HepG2 (cell line): ENCODE data around the gene MTIF3. TPM values are rescaled to one million over a fixed set of nuclear protein-coding genes. Genes with fewer than 3 reads are reported as not detected.

Experiments used
- ATAC-seq: fragments of 200-7000 bp; cut with Tn5 transposase; 3 replicates; pipeline ENCODE4 v1.9.1; 2020; ENCODE audit warnings: mild to moderate bottlenecking, moderate library complexity
- BruUV-seq: library from RNA; stranded (reverse); fragments of 400-500 nt; replicated peaks from 2 replicates; lab custom pipeline; 2021; lab: Mats Ljungman, UMichigan
- CTCF ChIA-PET: fragments of 300-600 bp; formaldehyde crosslinking; extraction: SDS; loops from one replicate; lab custom pipeline; 2021; ENCODE audit warnings: low total read pairs, inconsistent platforms, low intra/inter-chr PET ratio; lab: Yijun Ruan, JAX
- POLR2A ChIA-PET: fragments of 350-600 bp; sonication (Branson Sonifier 250); formaldehyde crosslinking; loops from one replicate; lab custom pipeline; 2020; ENCODE audit warnings: antibody characterized with exemption, inconsistent platforms; lab: Yijun Ruan, JAX
- DNase-seq: peaks from one replicate; pipeline ENCODE4 v3.0.0-alpha.2; 2015; ENCODE audit warnings: low spot score
- FAIRE-seq: peaks from 3 replicates; lab custom pipeline; 2011; peaks lifted over from hg19 to GRCh38; lab: Jason Lieb, UNC
- H2AFZ ChIP-seq: one replicate; pipeline ENCODE4 v1.6.1; 2011; ENCODE audit warnings: low read length, inconsistent platforms
- H3K27ac ChIP-seq: fragments of 300-600 bp; 3 replicates; pipeline ENCODE4 v1.8.0; 2011; ENCODE audit warnings: mixed run types, mild to moderate bottlenecking, mixed read lengths, low read length, inconsistent platforms; ENCODE audit not compliant: insufficient read depth; ENCODE audit errors: extremely low read length
- H3K27me3 ChIP-seq, 2 experiments: fragments of 200-600 bp in 1 of 2; 2 replicates in 1 of 2; 3 replicates in 1 of 2; pipeline versions ENCODE4 v1.6.0 to v1.8.0; 2011; ENCODE audit warnings: low read length in 2 of 2, mild to moderate bottlenecking in 2 of 2, moderate library complexity in 2 of 2, inconsistent platforms in 1 of 2; ENCODE audit not compliant: insufficient read depth in 2 of 2, control insufficient read depth in 1 of 2
- H3K36me3 ChIP-seq, 2 experiments: fragments of 200-600 bp in 1 of 2; replicated peaks in 1 of 2; 2 replicates in 1 of 2; 3 replicates in 1 of 2; pipeline versions ENCODE4 v1.5.1 to v1.8.0; 2011; ENCODE audit warnings: low read length in 2 of 2, inconsistent platforms in 1 of 2; ENCODE audit not compliant: insufficient read depth in 2 of 2, control insufficient read depth in 1 of 2
- H3K4me1 ChIP-seq: 2 replicates; pipeline ENCODE4 v1.5.1; 2012; ENCODE audit warnings: low read length, inconsistent platforms; ENCODE audit not compliant: insufficient read depth
- H3K4me2 ChIP-seq: 2 replicates; pipeline ENCODE4 v1.6.0; 2011; ENCODE audit warnings: low read depth, low read length, inconsistent platforms
- H3K4me3 ChIP-seq, 3 experiments: fragments of 200-600 bp in 1 of 3; sonication (generic), shearing (Covaris generic) in 1 of 3; replicated peaks in 1 of 3; 2 replicates each; pipeline ENCODE4 v1.5.1; 2011 to 2016; ENCODE audit warnings: low read length in 3 of 3, inconsistent platforms in 2 of 3, low read depth in 2 of 3, mild to moderate bottlenecking in 2 of 3, control low read depth in 1 of 3, mixed read lengths in 1 of 3; ENCODE audit not compliant: insufficient read depth in 1 of 3
- H3K79me2 ChIP-seq: one replicate; pipeline ENCODE4 v1.6.1; 2011; ENCODE audit warnings: low read length, inconsistent platforms; ENCODE audit not compliant: insufficient read depth
- H3K9ac ChIP-seq: 2 replicates; pipeline ENCODE4 v1.6.0; 2011; ENCODE audit warnings: mild to moderate bottlenecking, low read depth, low read length, inconsistent platforms; ENCODE audit not compliant: insufficient read depth
- H3K9me3 ChIP-seq: 2 replicates; pipeline ENCODE4 v1.5.1; 2012; ENCODE audit warnings: mild to moderate bottlenecking, low read length
- H4K20me1 ChIP-seq: 2 replicates; pipeline ENCODE4 v1.6.0; 2011; ENCODE audit warnings: inconsistent platforms, mild to moderate bottlenecking, low read length, moderate library complexity; ENCODE audit not compliant: insufficient read depth
- DR1 ChIP-seq: sonication (generic); formaldehyde crosslinking; IDR thresholded peaks from 2 replicates; pipeline ENCODE4 v1.8.0; 2021; ENCODE audit warnings: mild to moderate bottlenecking, missing genetic modification reagents, inconsistent platforms
- PPARG ChIP-seq: conservative IDR thresholded peaks from 2 replicates; pipeline ENCODE4 v1.6.1; 2016; ENCODE audit warnings: missing biosample characterization, missing genetic modification reagents
- ZBTB42 ChIP-seq: sonication (generic); formaldehyde crosslinking; IDR thresholded peaks from 2 replicates; pipeline ENCODE4 v1.5.0; 2020; ENCODE audit warnings: mild to moderate bottlenecking, missing genetic modification reagents
- ZNF136 ChIP-seq: sonication (generic); formaldehyde crosslinking; IDR thresholded peaks from 2 replicates; pipeline ENCODE4 v1.8.1; 2022; ENCODE audit warnings: low read depth, mild to moderate bottlenecking, moderate library complexity, missing genetic modification reagents
- ZNF3 ChIP-seq: IDR thresholded peaks from 2 replicates; pipeline ENCODE4 v1.7.0; 2017; ENCODE audit warnings: inconsistent platforms
- WGBS: methylation state at CpG from one replicate; pipeline ENCODE4 v1.1.6; 2017; ENCODE audit warnings: low lambda C conversion rate; 5-methylcytosine and 5-hydroxymethylcytosine counted together
- in situ Hi-C: cut with HindIII; loops from 2 replicates; pipeline ENCODE4 v1.10.0; 2017; ENCODE audit warnings: low pct_unique_long_range_greater_than_20kb; ENCODE audit not compliant: extremely low pct_ligation_motif_present
- intact Hi-C: fragments of 100-400 bp; cut with micrococcal nuclease; formaldehyde crosslinking; loops from one replicate; pipeline ENCODE4 v1.10.0; 2022; ENCODE audit not compliant: unreplicated experiment
- polyA plus RNA-seq, 8 experiments: library from polyadenylated mRNA; depleted of rRNA in 3 of 8; stranded (reverse) in 7 of 8; unstranded in 1 of 8; fragments of >200 nt; fragmentation: Illumina TruSeq in 4 of 8; extraction: Trizol in 4 of 8; gene quantifications; 2 replicates each; pipeline versions ENCODE4 v1.2.1 to v1.2.3, GENCODE V29; 2011 to 2016; ENCODE audit warnings: low read depth in 4 of 8, missing spikeins in 1 of 8, mixed read lengths in 1 of 8; ENCODE audit not compliant: insufficient read depth in 1 of 8
- total RNA-seq, 5 experiments: library from RNA; depleted of rRNA; stranded (reverse); fragments of >200 nt; fragmentation: Illumina TruSeq; extraction: Trizol; gene quantifications; 2 replicates each; pipeline ENCODE4 v1.2.3, GENCODE V29; 2016; ENCODE audit warnings: low read depth in 1 of 5
- TF ChIP-seq, protein P1 (sequence below): fragments of 450-650 bp; IDR thresholded peaks from 2 replicates; pipeline ENCODE4 v1.6.1; 2016

The MTIF3 gene
- total and polyA plus RNA-seq, 2 of the 13 experiments (the other 11 are each of a cell fraction or from before 2014, with no cell fraction given) = 33.7 to 40.6 TPM

DNA sequence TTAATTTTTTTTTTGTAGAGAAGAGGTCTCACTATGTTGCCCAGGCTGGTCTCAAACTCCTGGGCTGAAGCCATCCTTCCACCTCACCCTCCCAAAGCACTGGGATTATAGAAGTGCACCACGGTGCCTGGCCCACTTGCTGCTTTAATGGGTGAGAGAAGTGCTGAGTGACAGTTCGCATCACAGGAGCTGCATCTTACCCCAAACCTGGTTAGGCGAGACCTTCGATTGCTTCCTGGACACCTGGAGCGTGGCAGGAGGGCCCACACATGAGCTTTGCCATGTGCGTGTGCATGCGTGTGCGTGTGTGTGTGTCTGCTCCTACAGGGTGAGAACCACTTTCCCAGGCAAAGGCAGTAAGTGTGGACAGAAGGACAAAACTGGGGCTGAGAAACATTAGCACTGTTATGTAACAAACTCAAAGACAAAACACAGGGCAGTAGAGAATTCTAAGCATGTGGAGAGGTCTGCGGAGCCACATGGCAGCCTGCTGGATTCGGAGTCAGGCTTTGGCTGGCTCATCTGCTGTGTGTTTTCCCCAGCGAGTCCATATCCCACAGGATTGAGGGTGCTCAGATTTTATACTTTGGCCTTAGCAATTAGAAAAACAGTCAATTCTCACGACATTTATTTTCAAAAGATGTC lies 11.7 kb upstream of the MTIF3 start:
- H3K4me2 ChIP-seq = no peak overlapping the region
- POLR2A ChIA-PET = no interaction called here
- in situ Hi-C loops = no loop called here
- no peak overlapping the region for H3K27ac ChIP-seq
- no peak for DNase-seq
- H3K4me3 ChIP-seq = no peak overlapping the region
- no peak overlapping the region for H2AFZ ChIP-seq
- peaks cover 7% of the 10 kb centered on the region; the same call in 1 of the 2 replicates for H3K4me1 ChIP-seq
- H3K79me2 ChIP-seq = no peaks in the 10 kb centered on the region
- 53% methylated on average over 12 of the region's 12 CpGs for WGBS
- CTCF ChIA-PET = no interaction called here
- no peak for FAIRE-seq
- ATAC-seq = no peak
- H4K20me1 ChIP-seq = no peaks in the 10 kb centered on the region
- TF ChIP-seq ZBTB42 = no peak
- TF ChIP-seq, protein P1, sequence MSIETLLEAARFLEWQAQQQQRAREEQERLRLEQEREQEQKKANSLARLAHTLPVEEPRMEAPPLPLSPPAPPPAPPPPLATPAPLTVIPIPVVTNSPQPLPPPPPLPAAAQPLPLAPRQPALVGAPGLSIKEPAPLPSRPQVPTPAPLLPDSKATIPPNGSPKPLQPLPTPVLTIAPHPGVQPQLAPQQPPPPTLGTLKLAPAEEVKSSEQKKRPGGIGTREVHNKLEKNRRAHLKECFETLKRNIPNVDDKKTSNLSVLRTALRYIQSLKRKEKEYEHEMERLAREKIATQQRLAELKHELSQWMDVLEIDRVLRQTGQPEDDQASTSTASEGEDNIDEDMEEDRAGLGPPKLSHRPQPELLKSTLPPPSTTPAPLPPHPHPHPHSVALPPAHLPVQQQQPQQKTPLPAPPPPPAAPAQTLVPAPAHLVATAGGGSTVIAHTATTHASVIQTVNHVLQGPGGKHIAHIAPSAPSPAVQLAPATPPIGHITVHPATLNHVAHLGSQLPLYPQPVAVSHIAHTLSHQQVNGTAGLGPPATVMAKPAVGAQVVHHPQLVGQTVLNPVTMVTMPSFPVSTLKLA = 0 out of 2 replicates have a peak, but pooled peaks have one; percentile 11
- TF ChIP-seq ZNF136 (CRISPR knock-in tag) = no peak
- TF ChIP-seq PPARG (CRISPR knock-in tag) = no peak
- no peak for TF ChIP-seq ZNF3
- TF ChIP-seq DR1 (CRISPR knock-in tag) = no peak
- no peak overlapping the region for H3K9ac ChIP-seq
- no peaks in the 10 kb centered on the region for H3K36me3 ChIP-seq
- intact Hi-C loops = no loop called here
- BruUV-seq = no TSS peak
- no peaks in the 10 kb centered on the region for H3K9me3 ChIP-seq
- H3K27me3 ChIP-seq = peaks cover 0 to 2% of the 10 kb centered on the region in 2 experiments; a peak in 2 of 5 replicates
